ENCODE measurements around the gene CKB. TPM values are rescaled to one million over a fixed set of nuclear protein-coding genes. Genes with fewer than 3 reads are reported as not detected.

CKB gene
- total RNA-seq, 1 donor from 2014 or later = 178 TPM

GRCh38 chr14:103558071-103558882 is 35.6 kb upstream of the CKB start:
- FAIRE-seq = peak; percentile 34
- peak overlapping the region; percentile 40 for H3K4me3 Mint-ChIP-seq (ENCODE audit: unreplicated experiment)
- H4K20me1 ChIP-seq (ENCODE audit: insufficient read depth, low read length) = peaks cover 66% of the 10 kb centered on the region

DNA sequence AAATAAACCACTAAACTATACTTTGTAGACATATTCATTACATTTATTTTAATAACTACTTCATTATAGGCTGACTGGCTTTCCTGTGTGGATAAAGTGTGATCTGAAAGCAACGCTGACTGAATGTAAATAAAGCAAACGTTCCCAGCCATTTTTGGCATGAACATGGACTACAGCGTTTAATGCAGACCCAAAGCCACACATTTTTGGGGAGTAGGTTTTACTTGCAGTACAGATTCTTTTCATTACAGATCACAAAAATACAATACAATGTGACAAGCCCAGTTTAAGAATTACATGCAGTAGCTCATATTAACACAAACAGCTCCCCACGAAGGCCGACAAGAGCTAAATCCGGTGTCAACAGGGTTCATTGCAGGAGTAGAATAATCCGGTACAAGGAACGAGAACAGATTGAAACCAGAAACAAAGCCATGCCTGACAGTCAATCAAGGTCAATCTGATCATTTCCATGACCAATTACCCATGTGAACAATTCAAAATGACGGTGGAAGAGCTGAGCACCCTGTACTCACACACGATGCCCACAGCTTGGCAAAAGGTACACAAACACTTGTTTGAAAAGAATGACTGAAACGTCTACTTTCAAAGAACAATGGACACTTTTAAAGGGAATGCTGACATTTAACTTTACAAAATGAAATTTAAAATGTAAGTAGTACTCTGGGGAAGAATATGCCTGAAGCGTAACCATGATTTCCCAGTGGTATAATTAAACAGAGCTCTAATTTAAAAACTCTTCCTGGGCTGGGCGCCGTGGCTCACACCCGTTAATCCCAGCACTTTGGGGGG is 34.5 kb upstream of the CKB start:
- no peaks in the 10 kb centered on the region for H3K9me3 ChIP-seq (ENCODE audit: insufficient read depth, low read depth, low read length)
- H4K20me1 ChIP-seq (ENCODE audit: insufficient read depth, low read length) = peaks cover 77% of the 10 kb centered on the region
- H3K27ac ChIP-seq (ENCODE audit: low read depth, low read length) = no peak overlapping the region
- Mint-ChIP-seq H3K4me1 (ENCODE audit: low read depth, unreplicated experiment) (peaks cover 30% of the 10 kb centered on the region), H3K36me3 (ENCODE audit: low read depth, unreplicated experiment) (peaks cover 17% of the 10 kb centered on the region), H3K27me3 (ENCODE audit: low read depth, unreplicated experiment) (no peaks in the 10 kb centered on the region), H3K4me3 (ENCODE audit: unreplicated experiment) (no peak overlapping the region), H3K27ac (ENCODE audit: unreplicated experiment) (peak overlapping the region; percentile 58), H3K9me3 (ENCODE audit: unreplicated experiment) (no peaks in the 10 kb centered on the region)
- no peak for DNase-seq (ENCODE audit: low read depth)
- H3K36me3 ChIP-seq (ENCODE audit: insufficient read depth, low read length) = peaks cover 22% of the 10 kb centered on the region
- H2AFZ ChIP-seq (ENCODE audit: low read depth, low read length) = no peak overlapping the region
- H3K79me2 ChIP-seq (ENCODE audit: insufficient read depth, low read length) = peaks cover 67% of the 10 kb centered on the region
- no peak overlapping the region for H3K4me2 ChIP-seq (ENCODE audit: low read length)
- TF ChIP-seq, protein P1, sequence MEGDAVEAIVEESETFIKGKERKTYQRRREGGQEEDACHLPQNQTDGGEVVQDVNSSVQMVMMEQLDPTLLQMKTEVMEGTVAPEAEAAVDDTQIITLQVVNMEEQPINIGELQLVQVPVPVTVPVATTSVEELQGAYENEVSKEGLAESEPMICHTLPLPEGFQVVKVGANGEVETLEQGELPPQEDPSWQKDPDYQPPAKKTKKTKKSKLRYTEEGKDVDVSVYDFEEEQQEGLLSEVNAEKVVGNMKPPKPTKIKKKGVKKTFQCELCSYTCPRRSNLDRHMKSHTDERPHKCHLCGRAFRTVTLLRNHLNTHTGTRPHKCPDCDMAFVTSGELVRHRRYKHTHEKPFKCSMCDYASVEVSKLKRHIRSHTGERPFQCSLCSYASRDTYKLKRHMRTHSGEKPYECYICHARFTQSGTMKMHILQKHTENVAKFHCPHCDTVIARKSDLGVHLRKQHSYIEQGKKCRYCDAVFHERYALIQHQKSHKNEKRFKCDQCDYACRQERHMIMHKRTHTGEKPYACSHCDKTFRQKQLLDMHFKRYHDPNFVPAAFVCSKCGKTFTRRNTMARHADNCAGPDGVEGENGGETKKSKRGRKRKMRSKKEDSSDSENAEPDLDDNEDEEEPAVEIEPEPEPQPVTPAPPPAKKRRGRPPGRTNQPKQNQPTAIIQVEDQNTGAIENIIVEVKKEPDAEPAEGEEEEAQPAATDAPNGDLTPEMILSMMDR (IDR thresholded peaks at IDR 0.05; ENCODE audit: insufficient read depth, low read depth, low read length) = no peak
- no peak for TF ChIP-seq EZH2 (IDR thresholded peaks at IDR 0.05; ENCODE audit: insufficient read depth, low read length)
- peaks cover 26% of the 10 kb centered on the region for H3K4me1 ChIP-seq (ENCODE audit: insufficient read depth, low read length)
- H3K4me3 ChIP-seq (ENCODE audit: insufficient read depth, low read depth, low read length) = no peak overlapping the region
- no peaks in the 10 kb centered on the region for H3K27me3 ChIP-seq (ENCODE audit: insufficient read depth, low read length)
- H3K9ac ChIP-seq (ENCODE audit: low read length) = no peak overlapping the region
- no peak for FAIRE-seq

More at GRCh38 chr14:103558071-103558882, 35.6 kb upstream of the CKB start:
- no peaks in the 10 kb centered on the region for H3K27me3 ChIP-seq (ENCODE audit: insufficient read depth, low read length)
- peak overlapping the region; percentile 43 for H3K27ac ChIP-seq (ENCODE audit: low read depth, low read length)
- peak; percentile 71 for DNase-seq (ENCODE audit: low read depth)
- Mint-ChIP-seq H3K9me3 (ENCODE audit: unreplicated experiment) (no peaks in the 10 kb centered on the region), H3K36me3 (ENCODE audit: low read depth, unreplicated experiment) (peaks cover 17% of the 10 kb centered on the region), H3K27me3 (ENCODE audit: low read depth, unreplicated experiment) (no peaks in the 10 kb centered on the region), H3K27ac (ENCODE audit: unreplicated experiment) (peak overlapping the region; percentile 53), H3K4me1 (ENCODE audit: low read depth, unreplicated experiment) (peaks cover 27% of the 10 kb centered on the region)
- H3K9ac ChIP-seq (ENCODE audit: low read length) = peak overlapping the region; percentile 45
- no peak overlapping the region for H2AFZ ChIP-seq (ENCODE audit: low read depth, low read length)
- peak overlapping the region; percentile 51 for H3K4me2 ChIP-seq (ENCODE audit: low read length)
- TF ChIP-seq, protein P1 (IDR thresholded peaks at IDR 0.05; ENCODE audit: insufficient read depth, low read depth, low read length) = no peak
- no peak for TF ChIP-seq EZH2 (IDR thresholded peaks at IDR 0.05; ENCODE audit: insufficient read depth, low read length)
- peaks cover 22% of the 10 kb centered on the region for H3K36me3 ChIP-seq (ENCODE audit: insufficient read depth, low read length)
- no peaks in the 10 kb centered on the region for H3K9me3 ChIP-seq (ENCODE audit: insufficient read depth, low read depth, low read length)
- peaks cover 76% of the 10 kb centered on the region for H3K79me2 ChIP-seq (ENCODE audit: insufficient read depth, low read length)
- peaks cover 21% of the 10 kb centered on the region for H3K4me1 ChIP-seq (ENCODE audit: insufficient read depth, low read length)
- H3K4me3 ChIP-seq (ENCODE audit: insufficient read depth, low read depth, low read length) = no peak overlapping the region

Data from astrocyte (in vitro differentiated cells and primary cell).